ENCODE measurements around the gene ZIC1. TPM values are rescaled to one million over a fixed set of nuclear protein-coding genes. Genes with fewer than 3 reads are reported as not detected.

ZIC1 gene
- total RNA-seq, 2 donors from 2014 or later: 0.04 TPM; not detected in 1

DNA sequence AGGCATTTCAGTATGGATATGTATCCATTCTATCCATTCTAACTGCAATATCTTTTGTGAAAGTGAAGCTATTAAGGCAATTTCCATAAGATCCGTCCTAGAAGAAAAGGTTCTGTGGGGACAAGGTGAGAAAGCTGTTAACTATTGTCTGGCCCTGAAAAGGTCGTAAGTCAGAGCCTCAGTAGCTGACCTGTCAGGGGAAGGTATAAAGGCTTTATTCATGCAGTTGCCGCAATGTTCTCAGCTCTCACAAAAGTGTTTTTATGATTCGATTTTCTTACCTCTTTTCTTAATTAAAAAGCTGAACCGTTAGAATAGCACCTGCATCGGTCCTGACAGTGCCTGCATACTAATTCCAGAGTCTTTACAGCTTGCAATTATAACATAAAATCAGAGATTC lies 27.6 kb upstream of the ZIC1 start:
- no peak overlapping the region for H3K27ac ChIP-seq
- H3K9me3 ChIP-seq: no peaks in the 10 kb centered on the region
- H3K4me3 ChIP-seq: no peak overlapping the region
- H3K27me3 ChIP-seq: peaks cover 39% of the 10 kb centered on the region in 2 donors
- TF ChIP-seq, protein P1, sequence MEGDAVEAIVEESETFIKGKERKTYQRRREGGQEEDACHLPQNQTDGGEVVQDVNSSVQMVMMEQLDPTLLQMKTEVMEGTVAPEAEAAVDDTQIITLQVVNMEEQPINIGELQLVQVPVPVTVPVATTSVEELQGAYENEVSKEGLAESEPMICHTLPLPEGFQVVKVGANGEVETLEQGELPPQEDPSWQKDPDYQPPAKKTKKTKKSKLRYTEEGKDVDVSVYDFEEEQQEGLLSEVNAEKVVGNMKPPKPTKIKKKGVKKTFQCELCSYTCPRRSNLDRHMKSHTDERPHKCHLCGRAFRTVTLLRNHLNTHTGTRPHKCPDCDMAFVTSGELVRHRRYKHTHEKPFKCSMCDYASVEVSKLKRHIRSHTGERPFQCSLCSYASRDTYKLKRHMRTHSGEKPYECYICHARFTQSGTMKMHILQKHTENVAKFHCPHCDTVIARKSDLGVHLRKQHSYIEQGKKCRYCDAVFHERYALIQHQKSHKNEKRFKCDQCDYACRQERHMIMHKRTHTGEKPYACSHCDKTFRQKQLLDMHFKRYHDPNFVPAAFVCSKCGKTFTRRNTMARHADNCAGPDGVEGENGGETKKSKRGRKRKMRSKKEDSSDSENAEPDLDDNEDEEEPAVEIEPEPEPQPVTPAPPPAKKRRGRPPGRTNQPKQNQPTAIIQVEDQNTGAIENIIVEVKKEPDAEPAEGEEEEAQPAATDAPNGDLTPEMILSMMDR (IDR thresholded peaks at IDR 0.05): no peak
- DNase-seq (ENCODE audit: low spot score): no peak
- H3K4me1 ChIP-seq: no peaks in the 10 kb centered on the region
- H3K36me3 ChIP-seq: no peaks in the 10 kb centered on the region

DNA sequence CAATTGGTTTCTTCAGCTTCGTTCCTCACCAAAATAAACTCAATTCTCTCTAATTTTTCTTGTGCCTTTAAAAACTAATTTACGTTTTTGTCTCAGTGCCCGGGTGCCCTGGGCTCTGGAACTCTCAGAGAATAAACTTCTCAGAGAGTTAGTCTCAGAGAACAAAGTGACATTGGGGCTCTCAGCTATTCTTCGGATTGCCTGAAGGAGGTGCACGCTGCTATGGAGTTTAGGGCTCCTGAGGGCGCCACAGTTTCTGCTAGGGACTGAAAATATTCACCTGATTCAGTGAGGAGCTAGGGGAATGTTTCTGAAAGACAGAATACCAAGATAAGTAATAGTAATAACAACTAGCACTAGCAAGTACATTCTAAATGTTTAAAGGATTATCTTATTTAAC lies 25.5 kb upstream of the ZIC1 start:
- no peaks in the 10 kb centered on the region for H3K4me1 ChIP-seq

DNA sequence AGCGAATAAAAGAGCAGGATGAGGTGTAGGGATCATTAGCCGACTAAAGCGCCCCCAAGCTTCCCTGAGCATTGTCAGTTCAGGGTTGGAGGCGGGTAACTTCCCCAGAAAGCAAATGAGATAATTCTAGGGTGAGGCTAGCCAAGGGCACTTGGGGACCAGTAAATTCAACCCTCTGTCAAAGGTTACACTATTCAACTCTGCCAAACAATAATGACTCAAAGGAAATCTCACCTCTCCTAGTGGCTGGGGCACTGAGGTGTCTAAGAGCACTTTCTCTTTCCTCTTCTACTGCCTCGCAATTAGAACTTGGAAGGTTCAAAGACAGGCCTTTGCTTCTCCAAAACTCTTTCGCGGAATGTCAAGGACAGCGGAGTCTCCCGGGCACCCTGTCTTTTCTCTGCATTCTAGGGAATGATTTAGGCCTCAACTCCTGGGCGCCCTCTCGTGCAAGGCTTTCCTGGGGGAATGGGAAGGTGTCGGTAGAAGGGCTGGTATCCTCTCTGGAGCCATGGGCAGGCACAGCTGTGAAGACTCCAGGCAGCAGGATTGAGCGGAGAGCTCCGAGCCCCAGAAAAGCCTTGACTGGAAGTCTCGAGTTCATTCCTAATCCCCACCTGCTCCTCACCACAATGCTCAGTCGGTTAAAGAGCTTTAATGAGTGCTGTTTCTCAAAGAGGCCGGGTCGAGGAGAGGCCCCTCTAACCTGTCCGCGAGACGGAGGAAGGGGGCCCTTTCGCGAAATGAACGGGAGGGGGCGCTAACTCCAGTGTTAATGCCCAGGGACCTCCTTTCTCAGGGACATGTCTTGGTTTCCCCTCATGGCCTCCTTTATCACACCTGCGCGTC lies 24.7 kb upstream of the ZIC1 start:
- peaks cover 44 to 45% of the 10 kb centered on the region in 2 donors for H3K27me3 ChIP-seq

More for the DNA sequence above, 25.5 kb upstream of the ZIC1 start:
- Histone ChIP-seq H3K9me3 (no peaks in the 10 kb centered on the region), H3K27ac (no peak overlapping the region), H3K36me3 (no peaks in the 10 kb centered on the region), H3K4me3 (no peak overlapping the region), H3K27me3 (peaks cover 37 to 41% of the 10 kb centered on the region in 2 donors)
- DNase-seq (ENCODE audit: low spot score): no peak
- TF ChIP-seq, protein P1 (IDR thresholded peaks at IDR 0.05): no peak

DNA sequence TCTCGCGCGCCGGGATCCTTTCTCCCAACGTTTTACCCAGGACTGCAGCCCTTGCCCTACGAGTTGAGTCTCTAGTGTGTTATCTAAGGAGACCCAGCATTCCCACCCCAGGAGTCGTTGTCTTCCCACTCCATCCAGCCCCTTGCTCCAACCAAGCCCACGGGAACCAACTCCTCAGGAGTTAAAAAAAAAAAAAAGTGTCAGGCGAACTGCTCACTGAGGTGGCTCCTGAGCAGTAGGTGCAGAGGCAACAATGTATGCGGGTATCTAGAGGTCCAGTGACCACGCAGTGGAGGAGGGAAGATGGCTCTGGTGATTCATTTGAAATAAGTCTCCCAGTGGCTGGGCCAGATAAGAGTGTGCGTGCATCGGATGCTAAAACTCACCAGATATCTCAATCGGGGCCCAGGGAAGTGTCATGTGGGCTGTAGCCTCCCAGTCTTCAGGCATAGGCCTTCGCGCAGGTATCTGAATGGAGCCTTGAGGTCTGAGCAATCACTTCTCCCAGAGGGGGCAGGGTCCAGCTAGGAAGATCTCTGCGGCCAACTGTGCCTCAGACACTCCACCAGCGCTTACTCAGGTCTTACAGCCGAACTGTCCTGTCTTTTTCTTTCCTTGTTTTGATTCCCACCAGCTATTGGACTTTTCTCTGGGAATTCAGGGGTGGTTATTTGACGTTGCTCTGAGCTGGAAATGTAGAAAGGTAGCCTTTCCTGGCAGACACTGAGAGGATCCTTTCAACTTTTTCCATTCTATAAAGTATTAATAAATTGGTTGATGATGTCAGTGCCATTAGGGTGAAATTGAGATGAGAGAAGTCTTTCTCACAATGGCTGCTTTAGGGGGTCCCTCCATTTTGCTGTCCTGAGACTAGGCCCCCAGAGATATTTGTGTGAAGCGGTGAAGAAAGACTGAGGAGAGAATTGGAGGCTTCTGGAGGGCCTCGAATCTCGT lies 23.8 kb upstream of the ZIC1 start:
- DNase-seq (ENCODE audit: low spot score): no peak
- H3K36me3 ChIP-seq: no peaks in the 10 kb centered on the region
- peaks cover 43 to 47% of the 10 kb centered on the region in 2 donors for H3K27me3 ChIP-seq
- H3K9me3 ChIP-seq: no peaks in the 10 kb centered on the region
- H3K4me3 ChIP-seq: no peak overlapping the region
- no peak overlapping the region for H3K27ac ChIP-seq
- no peaks in the 10 kb centered on the region for H3K4me1 ChIP-seq
- TF ChIP-seq, protein P1 (IDR thresholded peaks at IDR 0.05): no peak

More for the DNA sequence above, 24.7 kb upstream of the ZIC1 start:
- Histone ChIP-seq H3K9me3 (no peaks in the 10 kb centered on the region), H3K4me3 (no peak overlapping the region), H3K27ac (no peak overlapping the region), H3K36me3 (no peaks in the 10 kb centered on the region), H3K4me1 (no peaks in the 10 kb centered on the region)
- no peak for DNase-seq (ENCODE audit: low spot score)
- TF ChIP-seq, protein P1 (IDR thresholded peaks at IDR 0.05): no peak

DNA sequence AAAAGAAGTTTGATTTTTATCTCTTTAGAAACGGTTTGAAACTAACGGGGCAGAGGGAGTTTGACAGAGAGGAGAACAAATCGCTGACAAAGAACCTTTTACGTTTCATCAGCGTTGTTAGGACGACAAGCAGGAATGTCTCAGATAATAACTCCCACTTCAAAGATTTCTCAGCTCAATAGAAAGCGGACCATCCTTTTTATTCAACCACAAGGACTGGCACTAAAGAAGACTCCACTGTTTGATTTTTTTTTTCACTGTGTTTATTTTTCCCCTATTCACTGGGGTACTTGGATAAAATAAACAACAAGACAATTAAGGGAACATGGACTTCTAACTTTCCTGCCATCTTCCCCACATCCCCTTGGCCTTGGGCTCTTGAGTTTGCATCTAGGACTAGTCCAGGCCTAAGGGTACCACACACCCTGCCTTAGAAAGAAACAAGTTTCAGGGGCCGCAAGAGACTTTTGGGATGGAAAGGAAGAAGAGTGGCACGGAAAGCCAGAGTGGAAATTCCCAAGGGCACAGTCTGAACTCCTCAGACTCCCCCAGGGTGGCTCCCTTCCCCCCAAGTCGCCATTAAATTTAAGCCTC lies 21.8 kb upstream of the ZIC1 start:
- peaks cover 42 to 64% of the 10 kb centered on the region in 2 donors for H3K27me3 ChIP-seq
- no peak overlapping the region for H3K27ac ChIP-seq

More for the DNA sequence above, 21.8 kb upstream of the ZIC1 start:
- no peaks in the 10 kb centered on the region for H3K36me3 ChIP-seq
- no peaks in the 10 kb centered on the region for H3K9me3 ChIP-seq
- peaks cover 0 to 18% of the 10 kb centered on the region in 2 donors for H3K4me1 ChIP-seq
- no peak overlapping the region for H3K4me3 ChIP-seq
- no peak for DNase-seq (ENCODE audit: low spot score)
- TF ChIP-seq, protein P1 (IDR thresholded peaks at IDR 0.05): no peak
